ENCODE results near the gene TBC1D8B.
A peak's percentile ranks its signal among the peaks of the same experiment; 100 is the strongest.

- TF ChIP-seq CTCF (IDR thresholded peaks at IDR 0.05 in 2 of 3, conservative IDR thresholded peaks at IDR 0.05 in 1 of 3; ENCODE audit: borderline replicate concordance in 1 of 3, insufficient read depth in 1 of 3, low read depth in 2 of 3, low read length in 2 of 3) (no peak), RAD21 (IDR thresholded peaks at IDR 0.05; ENCODE audit: low read depth) (no peak), POLR2AphosphoS5 (IDR thresholded peaks at IDR 0.05; ENCODE audit: low read depth, low read length) (no peak), EZH2 (IDR thresholded peaks at IDR 0.05) (no peak), TCF7L2 (IDR thresholded peaks at IDR 0.05; ENCODE audit: borderline replicate concordance, extremely low read depth, insufficient read depth, insufficient read length) (peak; percentile 37), CEBPB (IDR thresholded peaks at IDR 0.05; ENCODE audit: low read depth) (no peak), ATF3 (IDR thresholded peaks at IDR 0.05) (no peak), JUND (IDR thresholded peaks at IDR 0.05) (no peak), POLR2A (IDR thresholded peaks at IDR 0.05; ENCODE audit: borderline replicate concordance, extremely low read depth, insufficient read depth, insufficient read length) (no peak), SRF (IDR thresholded peaks at IDR 0.05; ENCODE audit: low read depth) (no peak)
- TF ChIP-seq, protein P1, sequence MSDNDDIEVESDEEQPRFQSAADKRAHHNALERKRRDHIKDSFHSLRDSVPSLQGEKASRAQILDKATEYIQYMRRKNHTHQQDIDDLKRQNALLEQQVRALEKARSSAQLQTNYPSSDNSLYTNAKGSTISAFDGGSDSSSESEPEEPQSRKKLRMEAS (IDR thresholded peaks at IDR 0.05) = no peak
- TF ChIP-seq, protein P2, sequence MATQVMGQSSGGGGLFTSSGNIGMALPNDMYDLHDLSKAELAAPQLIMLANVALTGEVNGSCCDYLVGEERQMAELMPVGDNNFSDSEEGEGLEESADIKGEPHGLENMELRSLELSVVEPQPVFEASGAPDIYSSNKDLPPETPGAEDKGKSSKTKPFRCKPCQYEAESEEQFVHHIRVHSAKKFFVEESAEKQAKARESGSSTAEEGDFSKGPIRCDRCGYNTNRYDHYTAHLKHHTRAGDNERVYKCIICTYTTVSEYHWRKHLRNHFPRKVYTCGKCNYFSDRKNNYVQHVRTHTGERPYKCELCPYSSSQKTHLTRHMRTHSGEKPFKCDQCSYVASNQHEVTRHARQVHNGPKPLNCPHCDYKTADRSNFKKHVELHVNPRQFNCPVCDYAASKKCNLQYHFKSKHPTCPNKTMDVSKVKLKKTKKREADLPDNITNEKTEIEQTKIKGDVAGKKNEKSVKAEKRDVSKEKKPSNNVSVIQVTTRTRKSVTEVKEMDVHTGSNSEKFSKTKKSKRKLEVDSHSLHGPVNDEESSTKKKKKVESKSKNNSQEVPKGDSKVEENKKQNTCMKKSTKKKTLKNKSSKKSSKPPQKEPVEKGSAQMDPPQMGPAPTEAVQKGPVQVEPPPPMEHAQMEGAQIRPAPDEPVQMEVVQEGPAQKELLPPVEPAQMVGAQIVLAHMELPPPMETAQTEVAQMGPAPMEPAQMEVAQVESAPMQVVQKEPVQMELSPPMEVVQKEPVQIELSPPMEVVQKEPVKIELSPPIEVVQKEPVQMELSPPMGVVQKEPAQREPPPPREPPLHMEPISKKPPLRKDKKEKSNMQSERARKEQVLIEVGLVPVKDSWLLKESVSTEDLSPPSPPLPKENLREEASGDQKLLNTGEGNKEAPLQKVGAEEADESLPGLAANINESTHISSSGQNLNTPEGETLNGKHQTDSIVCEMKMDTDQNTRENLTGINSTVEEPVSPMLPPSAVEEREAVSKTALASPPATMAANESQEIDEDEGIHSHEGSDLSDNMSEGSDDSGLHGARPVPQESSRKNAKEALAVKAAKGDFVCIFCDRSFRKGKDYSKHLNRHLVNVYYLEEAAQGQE (IDR thresholded peaks at IDR 0.05; ENCODE audit: low read depth) = no peak
Observed at GRCh38 chrX:106905064-106905708, 102.7 kb downstream of the TBC1D8B start.

Measured in HCT116 (cell line).